ENCODE measurements around the gene NUDCD3.

Gene NUDCD3

GRCh38 chr7:44517175-44517574 is 26.7 kb upstream of the NUDCD3 start:
- Histone ChIP-seq H3K9me2 (replicated peaks; ENCODE audit: low read depth, low read length) (no peaks in the 10 kb centered on the region), H4K20me1 (ENCODE audit: insufficient read depth, low read length, poor library complexity, severe bottlenecking) (no peaks in the 10 kb centered on the region), H2AFZ (ENCODE audit: low read length) (no peak overlapping the region), H3K9ac (ENCODE audit: low read depth, low read length, poor library complexity, severe bottlenecking) (no peak overlapping the region), H3F3A (ENCODE audit: low read depth) (no peaks in the 10 kb centered on the region), H3K9me3 (ENCODE audit: insufficient read depth, low read depth, low read length) (no peaks in the 10 kb centered on the region), H3K4me3 (ENCODE audit: low read length, poor library complexity, severe bottlenecking) (no peak overlapping the region), H3K27me3 (ENCODE audit: insufficient read depth, low read length, poor library complexity, severe bottlenecking) (no peaks in the 10 kb centered on the region), H3K4me1 (ENCODE audit: insufficient read depth, low read length, poor library complexity, severe bottlenecking) (no peaks in the 10 kb centered on the region), H3K79me2 (ENCODE audit: insufficient read depth, low read length) (no peaks in the 10 kb centered on the region), H3K36me3 (ENCODE audit: insufficient read depth, low read length) (no peaks in the 10 kb centered on the region), H3K4me2 (ENCODE audit: low read depth, low read length, poor library complexity, severe bottlenecking) (no peak overlapping the region)
- no peak for TF ChIP-seq CTCF (conservative IDR thresholded peaks at IDR 0.05; ENCODE audit: low read length)
- TF ChIP-seq EZH2phosphoT487 (IDR thresholded peaks at IDR 0.05; ENCODE audit: borderline replicate concordance) = no peak

GRCh38 chr7:44515590-44516268 is 25.3 kb upstream of the NUDCD3 start:
- no peaks in the 10 kb centered on the region for H3K36me3 ChIP-seq (ENCODE audit: insufficient read depth, low read length)
- H3K27me3 ChIP-seq (ENCODE audit: insufficient read depth, low read length, poor library complexity, severe bottlenecking) = no peaks in the 10 kb centered on the region
- no peaks in the 10 kb centered on the region for H3K9me2 ChIP-seq (replicated peaks; ENCODE audit: low read depth, low read length)
- no peak for TF ChIP-seq EZH2phosphoT487 (IDR thresholded peaks at IDR 0.05; ENCODE audit: borderline replicate concordance)
- TF ChIP-seq CTCF (conservative IDR thresholded peaks at IDR 0.05; ENCODE audit: low read length) = no peak
- H3K79me2 ChIP-seq (ENCODE audit: insufficient read depth, low read length) = no peaks in the 10 kb centered on the region
- H3K4me3 ChIP-seq (ENCODE audit: low read length, poor library complexity, severe bottlenecking) = no peak overlapping the region
- H4K20me1 ChIP-seq (ENCODE audit: insufficient read depth, low read length, poor library complexity, severe bottlenecking) = no peaks in the 10 kb centered on the region
- no peak overlapping the region for H3K9ac ChIP-seq (ENCODE audit: low read depth, low read length, poor library complexity, severe bottlenecking)
- H3K4me1 ChIP-seq (ENCODE audit: insufficient read depth, low read length, poor library complexity, severe bottlenecking) = no peaks in the 10 kb centered on the region
- no peaks in the 10 kb centered on the region for H3F3A ChIP-seq (ENCODE audit: low read depth)
- no peak overlapping the region for H3K4me2 ChIP-seq (ENCODE audit: low read depth, low read length, poor library complexity, severe bottlenecking)
- no peak overlapping the region for H2AFZ ChIP-seq (ENCODE audit: low read length)
- H3K9me3 ChIP-seq (ENCODE audit: insufficient read depth, low read depth, low read length) = no peaks in the 10 kb centered on the region

- Histone ChIP-seq H3K79me2 (ENCODE audit: insufficient read depth, low read length) (no peaks in the 10 kb centered on the region), H3K27me3 (ENCODE audit: insufficient read depth, low read length, poor library complexity, severe bottlenecking) (no peaks in the 10 kb centered on the region), H3K4me2 (ENCODE audit: low read depth, low read length, poor library complexity, severe bottlenecking) (no peak overlapping the region), H3K9me3 (ENCODE audit: insufficient read depth, low read depth, low read length) (no peaks in the 10 kb centered on the region; the same call in 1 of the 2 replicates), H4K20me1 (ENCODE audit: insufficient read depth, low read length, poor library complexity, severe bottlenecking) (no peaks in the 10 kb centered on the region), H3K9me2 (replicated peaks; ENCODE audit: low read depth, low read length) (no peaks in the 10 kb centered on the region), H3K36me3 (ENCODE audit: insufficient read depth, low read length) (no peaks in the 10 kb centered on the region), H2AFZ (ENCODE audit: low read length) (no peak overlapping the region), H3K4me1 (ENCODE audit: insufficient read depth, low read length, poor library complexity, severe bottlenecking) (no peaks in the 10 kb centered on the region), H3F3A (ENCODE audit: low read depth) (no peaks in the 10 kb centered on the region), H3K9ac (ENCODE audit: low read depth, low read length, poor library complexity, severe bottlenecking) (no peak overlapping the region), H3K4me3 (ENCODE audit: low read length, poor library complexity, severe bottlenecking) (no peak overlapping the region)
- TF ChIP-seq EZH2phosphoT487 (IDR thresholded peaks at IDR 0.05; ENCODE audit: borderline replicate concordance) (no peak), CTCF (conservative IDR thresholded peaks at IDR 0.05; ENCODE audit: low read length) (no peak)
Measured at GRCh38 chr7:44512736-44513135, 22.3 kb upstream of the NUDCD3 start.
